HCT116 (cell line): ENCODE measurements around the gene R3HCC1L. TPM values are rescaled to one million over a fixed set of nuclear protein-coding genes. Genes with fewer than 3 reads are reported as not detected.

Experiments used
- ATAC-seq: fragments of 200-7000 bp; cut with Tn5 transposase; 2 replicates; pipeline ENCODE4 v1.9.1; 2020; ENCODE audit warnings: mild to moderate bottlenecking, moderate library complexity
- BruUV-seq: library from RNA; stranded (reverse); fragments of 400-500 nt; replicated peaks from 2 replicates; lab custom pipeline; 2021; lab: Mats Ljungman, UMichigan
- CTCF ChIA-PET: fragments of 300-600 bp; sonication (Branson Sonifier 250); formaldehyde crosslinking; loops from one replicate; lab custom pipeline; 2021; ENCODE audit warnings: antibody characterized with exemption; lab: Charles Lee
- POLR2A ChIA-PET: fragments of 300-600, 350-600 bp; sonication (Branson Sonifier 250); formaldehyde crosslinking; loops from one replicate; lab custom pipeline; 2021; ENCODE audit warnings: antibody characterized with exemption; lab: Charles Lee
- RAD21 ChIA-PET, 2 experiments: fragments of 300-600 bp; sonication (Branson Sonifier 250); formaldehyde crosslinking; loops; one replicate each; lab custom pipeline; 2023; ENCODE audit warnings: low total read pairs in 2 of 2; ENCODE audit not compliant: uncharacterized antibody in 2 of 2, unreplicated experiment in 2 of 2, low non-redundant PET in 1 of 2; lab: Charles Lee
- DNase-seq: peaks from one replicate; pipeline ENCODE4 v3.0.0-alpha.2; 2010; ENCODE audit warnings: low read depth, low spot score
- H2AFZ ChIP-seq: fragments of 200-600 bp; shearing (Covaris generic), sonication (generic); 2 replicates; pipeline ENCODE4 v1.6.1; 2017; ENCODE audit warnings: low read depth, mixed run types, mixed read lengths, antibody characterized with exemption, low read length; ENCODE audit not compliant: poor library complexity, severe bottlenecking
- H3K27ac ChIP-seq: 2 replicates; pipeline ENCODE4 v1.5.1; 2012; ENCODE audit warnings: low read depth, low read length
- H3K27me3 ChIP-seq: fragments of 200-600 bp; sonication (generic); 2 replicates; pipeline ENCODE4 v1.6.1; 2016; ENCODE audit warnings: mixed run types, low read length, mixed read lengths; ENCODE audit not compliant: insufficient read depth
- H3K36me3 ChIP-seq, 2 experiments: fragments of 200-500 bp in 1 of 2; fragments of 200-600 bp in 1 of 2; sonication (Bioruptor generic) in 1 of 2; sonication (generic) in 1 of 2; 2 replicates each; pipeline versions ENCODE4 v1.5.1 to v1.6.1; 2014 to 2016; ENCODE audit warnings: low read length in 2 of 2, inconsistent platforms in 1 of 2, mixed read lengths in 1 of 2, mixed run types in 1 of 2; ENCODE audit not compliant: insufficient read depth in 2 of 2, control insufficient read depth in 1 of 2
- H3K4me1 ChIP-seq, 2 experiments: fragments of 200-600 bp in 1 of 2; sonication (generic) in 1 of 2; 2 replicates each; pipeline versions ENCODE4 v1.5.1 to v1.6.1; 2012 to 2017; ENCODE audit warnings: low read length in 2 of 2, inconsistent platforms in 1 of 2, mild to moderate bottlenecking in 1 of 2, mixed read lengths in 1 of 2, mixed run types in 1 of 2, moderate library complexity in 1 of 2; ENCODE audit not compliant: insufficient read depth in 2 of 2, control insufficient read depth in 1 of 2
- H3K4me2 ChIP-seq: fragments of 200-600 bp; sonication (generic); 2 replicates; pipeline ENCODE4 v1.6.1; 2017; ENCODE audit warnings: mixed run types, low read length, mixed read lengths
- H3K4me3 ChIP-seq, 2 experiments: fragments of 200-600 bp in 1 of 2; sonication (generic) in 1 of 2; replicated peaks in 1 of 2; 2 replicates each; pipeline ENCODE4 v1.5.1; 2011 to 2016; ENCODE audit warnings: low read length in 2 of 2, control low read depth in 1 of 2, low read depth in 1 of 2, mild to moderate bottlenecking in 1 of 2, mixed read lengths in 1 of 2, mixed run types in 1 of 2
- H3K79me2 ChIP-seq: fragments of 200-600 bp; sonication (generic); 2 replicates; pipeline ENCODE4 v1.6.1; 2017; ENCODE audit warnings: mild to moderate bottlenecking, mixed run types, low read length, moderate library complexity, mixed read lengths; ENCODE audit not compliant: insufficient read depth
- H3K9ac ChIP-seq: fragments of 200-600 bp; sonication (generic); 2 replicates; pipeline ENCODE4 v1.6.1; 2016; ENCODE audit warnings: low read length, mixed read lengths
- H3K9me2 ChIP-seq: fragments of 200-600 bp; sonication (generic), shearing (Covaris generic); 2 replicates; pipeline ENCODE4 v1.6.1; 2017; ENCODE audit warnings: mixed run types, mild to moderate bottlenecking, moderate library complexity; ENCODE audit not compliant: insufficient read depth
- H3K9me3 ChIP-seq, 2 experiments: fragments of 200-500 bp in 1 of 2; fragments of 200-600 bp in 1 of 2; sonication (Bioruptor generic) in 1 of 2; sonication (generic) in 1 of 2; 2 replicates each; pipeline ENCODE4 v1.6.1; 2014 to 2017; ENCODE audit warnings: low read length in 2 of 2, mixed read lengths in 2 of 2, inconsistent platforms in 1 of 2, low read depth in 1 of 2, mild to moderate bottlenecking in 1 of 2, mixed run types in 1 of 2, moderate library complexity in 1 of 2; ENCODE audit not compliant: control insufficient read depth in 1 of 2, insufficient read depth in 1 of 2
- H4K20me1 ChIP-seq: fragments of 200-600 bp; sonication (generic), shearing (Covaris generic); 2 replicates; pipeline ENCODE4 v1.6.1; 2017; ENCODE audit warnings: mixed run types, mild to moderate bottlenecking, moderate library complexity; ENCODE audit not compliant: insufficient read depth
- CBX3 ChIP-seq: IDR thresholded peaks from 2 replicates; pipeline ENCODE4 v1.6.1; 2012; ENCODE audit warnings: low read depth
- CEBPB ChIP-seq: IDR thresholded peaks from 2 replicates; pipeline ENCODE4 v1.6.1; 2012; ENCODE audit warnings: low read depth
- EZH2 ChIP-seq: fragments of 200-600 bp; sonication (generic); IDR thresholded peaks from 2 replicates; pipeline ENCODE4 v1.6.1; 2017; ENCODE audit warnings: antibody characterized with exemption, mixed run types
- EZH2phosphoT487 ChIP-seq: fragments of 200-600 bp; IDR thresholded peaks from 2 replicates; pipeline ENCODE4 v1.6.1; 2018; ENCODE audit warnings: antibody characterized with exemption, borderline replicate concordance
- FOSL1 ChIP-seq: IDR thresholded peaks from 2 replicates; pipeline ENCODE4 v1.6.1; 2012; ENCODE audit warnings: low read depth
- JUND ChIP-seq: IDR thresholded peaks from 2 replicates; pipeline ENCODE4 v1.6.1; 2012
- POLR2A ChIP-seq: IDR thresholded peaks from 2 replicates; pipeline ENCODE4 v1.7.0; 2011; ENCODE audit warnings: borderline replicate concordance; ENCODE audit not compliant: insufficient read depth, insufficient read length; ENCODE audit errors: extremely low read depth
- POLR2AphosphoS5 ChIP-seq: IDR thresholded peaks from 2 replicates; pipeline ENCODE4 v1.6.1; 2011; ENCODE audit warnings: mild to moderate bottlenecking, low read depth, low read length, moderate library complexity
- RAD21 ChIP-seq: IDR thresholded peaks from 2 replicates; pipeline ENCODE4 v1.6.1; 2012; ENCODE audit warnings: low read depth, mild to moderate bottlenecking
- REST ChIP-seq: IDR thresholded peaks from 2 replicates; pipeline ENCODE4 v1.6.1; 2012; ENCODE audit warnings: low read depth
- SP1 ChIP-seq: IDR thresholded peaks from 2 replicates; pipeline ENCODE4 v1.6.1; 2012; ENCODE audit warnings: low read depth
- SRF ChIP-seq: IDR thresholded peaks from 2 replicates; pipeline ENCODE4 v1.6.1; 2012; ENCODE audit warnings: low read depth
- YY1 ChIP-seq: IDR thresholded peaks from 2 replicates; pipeline ENCODE4 v1.6.1; 2011; ENCODE audit warnings: low read length, low read depth, moderate library complexity, mild to moderate bottlenecking; ENCODE audit not compliant: insufficient replicate concordance; ENCODE audit errors: extremely low read depth
- ZFX ChIP-seq: fragments of 450-650 bp; IDR thresholded peaks from 2 replicates; pipeline ENCODE4 v1.6.1; 2017
- intact Hi-C: fragments of 100-400 bp; cut with micrococcal nuclease; formaldehyde crosslinking; loops from 2 replicates; pipeline ENCODE4 v1.10.0; 2022
- total RNA-seq: library from RNA; stranded (reverse); gene quantifications from one replicate; pipeline ENCODE4 v1.2.1, GENCODE V29; 2021; ENCODE audit not compliant: unreplicated experiment

The R3HCC1L gene
- total RNA-seq, 1 experiment from 2014 or later, result 9.3 TPM

GRCh38 chr10:98215373-98215772 lies 80.9 kb downstream of the R3HCC1L start:
- POLR2A ChIA-PET, result no interaction called here

GRCh38 chr10:98217801-98218200 lies 83.3 kb downstream of the R3HCC1L start:
- intact Hi-C loops, result no loop called here

More at GRCh38 chr10:98215373-98215772, 80.9 kb downstream of the R3HCC1L start:
- Histone ChIP-seq H3K27ac (no peak overlapping the region), H2AFZ (no peak overlapping the region), H3K27me3 (no peaks in the 10 kb centered on the region), H3K4me1 (no peaks in the 10 kb centered on the region), H3K9me2 (0 out of 2 replicates have a peak, but pooled peaks cover 2% of the 10 kb centered on the region), H3K9me3 (peaks cover 0 to 6% of the 10 kb centered on the region in 2 experiments; a peak in 2 of 4 replicates), H3K79me2 (peaks cover 22% of the 10 kb centered on the region), H3K4me2 (no peak overlapping the region), H3K36me3 (no peaks in the 10 kb centered on the region), H3K4me3 (no peak overlapping the region), H4K20me1 (no peaks in the 10 kb centered on the region; the same call in 1 of the 2 replicates), H3K9ac (no peak overlapping the region)
- DNase-seq (no peak), ATAC-seq (no peak)
- BruUV-seq, result no TSS peak
- ChIA-PET RAD21 (no interaction called here), CTCF (no interaction called here)
- TF ChIP-seq YY1, result no peak
- no peak for TF ChIP-seq EZH2
- TF ChIP-seq FOSL1, result no peak
- TF ChIP-seq EZH2phosphoT487, result no peak
- no peak for TF ChIP-seq POLR2A
- no peak for TF ChIP-seq POLR2AphosphoS5
- intact Hi-C loops, result no loop called here

More at GRCh38 chr10:98217801-98218200, 83.3 kb downstream of the R3HCC1L start:
- no peak overlapping the region for H3K9ac ChIP-seq
- DNase-seq (no peak), ATAC-seq (no peak)
- no peak overlapping the region for H3K4me3 ChIP-seq
- no peaks in the 10 kb centered on the region for H3K4me1 ChIP-seq
- ChIA-PET CTCF (no interaction called here), POLR2A (no interaction called here), RAD21 (no interaction called here)
- H3K9me3 ChIP-seq, result peaks cover 0 to 6% of the 10 kb centered on the region in 2 experiments; a peak in 2 of 4 replicates
- H2AFZ ChIP-seq, result no peak overlapping the region
- H3K9me2 ChIP-seq, result 0 out of 2 replicates have a peak, but pooled peaks cover 2% of the 10 kb centered on the region
- H3K4me2 ChIP-seq, result no peak overlapping the region
- H4K20me1 ChIP-seq, result no peaks in the 10 kb centered on the region; the same call in 1 of the 2 replicates
- H3K79me2 ChIP-seq, result peaks cover 22% of the 10 kb centered on the region
- H3K27ac ChIP-seq, result no peak overlapping the region
- H3K36me3 ChIP-seq, result no peaks in the 10 kb centered on the region
- H3K27me3 ChIP-seq, result no peaks in the 10 kb centered on the region
- TF ChIP-seq REST (no peak), SP1 (no peak), JUND (no peak), POLR2A (no peak), CEBPB (no peak), SRF (no peak), YY1 (no peak), CBX3 (no peak), EZH2phosphoT487 (no peak), ZFX (no peak), RAD21 (no peak), FOSL1 (no peak), EZH2 (no peak)
- TF ChIP-seq, all 23 proteins: peak for 0
- no TSS peak for BruUV-seq
